ENCODE results near the gene GIPC2. TPM values are rescaled to one million over a fixed set of nuclear protein-coding genes. Genes with fewer than 3 reads are reported as not detected.

GIPC2 gene
- total and polyA plus RNA-seq, 9 of the 15 experiments (the other 6 are each of a cell fraction or from before 2014, with no cell fraction given), result 0.01 to 0.05 (median 0.04) TPM; not detected in 3

DNA sequence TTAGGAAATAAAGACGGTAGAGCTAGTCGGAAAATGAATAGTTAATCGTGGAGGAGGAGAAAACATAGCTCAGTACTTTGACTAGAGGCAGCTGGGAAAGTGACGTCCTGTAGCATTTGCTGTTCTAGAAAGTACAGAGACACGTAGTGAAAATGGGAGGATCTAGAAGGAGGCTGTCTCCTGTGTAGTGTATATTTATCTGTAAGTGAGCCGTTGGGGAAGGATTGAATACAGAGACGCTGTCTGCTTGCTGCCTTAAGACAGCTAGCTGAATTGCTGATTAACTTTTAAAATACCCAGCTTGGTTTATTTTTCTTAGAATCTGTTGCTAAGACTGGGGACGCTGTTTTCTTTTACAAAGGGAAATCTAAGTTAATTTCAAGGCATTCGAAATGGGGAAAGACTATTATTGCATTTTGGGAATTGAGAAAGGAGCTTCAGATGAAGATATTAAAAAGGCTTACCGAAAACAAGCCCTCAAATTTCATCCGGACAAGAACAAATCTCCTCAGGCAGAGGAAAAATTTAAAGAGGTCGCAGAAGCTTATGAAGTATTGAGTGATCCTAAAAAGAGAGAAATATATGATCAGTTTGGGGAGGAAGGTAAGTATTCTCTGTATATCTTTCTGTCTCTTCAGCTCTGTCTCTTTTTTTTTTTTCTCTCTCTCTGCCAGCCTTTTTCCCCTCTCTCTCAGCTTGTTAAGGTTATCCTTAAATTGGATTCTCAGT, 40.9 kb upstream of the GIPC2 start, which contains the start of gene DNAJB4:
TSS of gene DNAJB4 (plus strand) at position 221 of the 729 bp plus-strand sequence. CDS start at position 393, 172 bp downstream.
- H3K79me2 ChIP-seq (ENCODE audit: control insufficient read depth, insufficient read depth, low read length), result peaks cover 76% of the 10 kb centered on the region
- intact Hi-C loops (cut with micrococcal nuclease), result loop anchor here (1.0 to 5.0 kb wide), 5 partner anchors 26 to 324 kb away; partner anchors contain the start of genes FUBP1 and USP33
- FAIRE-seq, result peak; percentile 91
- no peak for TF ChIP-seq PCBP2 (IDR thresholded peaks at IDR 0.05; ENCODE audit: low read depth, low read length, poor library complexity, severe bottlenecking)
- no peak for TF ChIP-seq ETV6 (IDR thresholded peaks at IDR 0.05; ENCODE audit: borderline replicate concordance in 1 of 2, low read depth in 2 of 2, low read length in 1 of 2)
- TF ChIP-seq ETV6 (CRISPR knock-in tag; IDR thresholded peaks at IDR 0.05; ENCODE audit: borderline replicate concordance), result no peak
- TF ChIP-seq ZNF133 (CRISPR knock-in tag; IDR thresholded peaks at IDR 0.05), result no peak
- no peak for TF ChIP-seq ZNF431 (CRISPR knock-in tag; IDR thresholded peaks at IDR 0.05)
- no peak for TF ChIP-seq CBFA2T2 (conservative IDR thresholded peaks at IDR 0.05)
- no peak for TF ChIP-seq PTBP1 (IDR thresholded peaks at IDR 0.05; ENCODE audit: low read depth, low read length)
- TF ChIP-seq POLR2AphosphoS2 (IDR thresholded peaks at IDR 0.05; ENCODE audit: low read length), result no peak
- TF ChIP-seq CXXC5 (CRISPR knock-in tag; IDR thresholded peaks at IDR 0.05), result no peak; the same call in 1 of the 2 replicates
- no peak for TF ChIP-seq ZC3H11A (IDR thresholded peaks at IDR 0.05; ENCODE audit: low read depth, low read length)
- TF ChIP-seq, protein P1, sequence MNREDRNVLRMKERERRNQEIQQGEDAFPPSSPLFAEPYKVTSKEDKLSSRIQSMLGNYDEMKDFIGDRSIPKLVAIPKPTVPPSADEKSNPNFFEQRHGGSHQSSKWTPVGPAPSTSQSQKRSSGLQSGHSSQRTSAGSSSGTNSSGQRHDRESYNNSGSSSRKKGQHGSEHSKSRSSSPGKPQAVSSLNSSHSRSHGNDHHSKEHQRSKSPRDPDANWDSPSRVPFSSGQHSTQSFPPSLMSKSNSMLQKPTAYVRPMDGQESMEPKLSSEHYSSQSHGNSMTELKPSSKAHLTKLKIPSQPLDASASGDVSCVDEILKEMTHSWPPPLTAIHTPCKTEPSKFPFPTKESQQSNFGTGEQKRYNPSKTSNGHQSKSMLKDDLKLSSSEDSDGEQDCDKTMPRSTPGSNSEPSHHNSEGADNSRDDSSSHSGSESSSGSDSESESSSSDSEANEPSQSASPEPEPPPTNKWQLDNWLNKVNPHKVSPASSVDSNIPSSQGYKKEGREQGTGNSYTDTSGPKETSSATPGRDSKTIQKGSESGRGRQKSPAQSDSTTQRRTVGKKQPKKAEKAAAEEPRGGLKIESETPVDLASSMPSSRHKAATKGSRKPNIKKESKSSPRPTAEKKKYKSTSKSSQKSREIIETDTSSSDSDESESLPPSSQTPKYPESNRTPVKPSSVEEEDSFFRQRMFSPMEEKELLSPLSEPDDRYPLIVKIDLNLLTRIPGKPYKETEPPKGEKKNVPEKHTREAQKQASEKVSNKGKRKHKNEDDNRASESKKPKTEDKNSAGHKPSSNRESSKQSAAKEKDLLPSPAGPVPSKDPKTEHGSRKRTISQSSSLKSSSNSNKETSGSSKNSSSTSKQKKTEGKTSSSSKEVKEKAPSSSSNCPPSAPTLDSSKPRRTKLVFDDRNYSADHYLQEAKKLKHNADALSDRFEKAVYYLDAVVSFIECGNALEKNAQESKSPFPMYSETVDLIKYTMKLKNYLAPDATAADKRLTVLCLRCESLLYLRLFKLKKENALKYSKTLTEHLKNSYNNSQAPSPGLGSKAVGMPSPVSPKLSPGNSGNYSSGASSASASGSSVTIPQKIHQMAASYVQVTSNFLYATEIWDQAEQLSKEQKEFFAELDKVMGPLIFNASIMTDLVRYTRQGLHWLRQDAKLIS (CRISPR knock-in tag; IDR thresholded peaks at IDR 0.05), result peak; percentile 6; the same call in 1 of the 2 replicates
- TF ChIP-seq SMC3 (conservative IDR thresholded peaks at IDR 0.05; ENCODE audit: insufficient read depth, low read depth, low read length), result no peak
- no peak for TF ChIP-seq MAZ (CRISPR knock-in tag; conservative IDR thresholded peaks at IDR 0.05 in 1 of 2, IDR thresholded peaks at IDR 0.05 in 1 of 2)
- TF ChIP-seq ZNF717 (CRISPR knock-in tag; IDR thresholded peaks at IDR 0.05), result no peak
- TF ChIP-seq, protein P2, sequence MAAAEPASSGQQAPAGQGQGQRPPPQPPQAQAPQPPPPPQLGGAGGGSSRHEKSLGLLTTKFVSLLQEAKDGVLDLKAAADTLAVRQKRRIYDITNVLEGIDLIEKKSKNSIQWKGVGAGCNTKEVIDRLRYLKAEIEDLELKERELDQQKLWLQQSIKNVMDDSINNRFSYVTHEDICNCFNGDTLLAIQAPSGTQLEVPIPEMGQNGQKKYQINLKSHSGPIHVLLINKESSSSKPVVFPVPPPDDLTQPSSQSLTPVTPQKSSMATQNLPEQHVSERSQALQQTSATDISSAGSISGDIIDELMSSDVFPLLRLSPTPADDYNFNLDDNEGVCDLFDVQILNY (CRISPR knock-in tag; IDR thresholded peaks at IDR 0.05), result no peak
- 0 out of 2 replicates have a peak, but pooled peaks have one; percentile 37 for TF ChIP-seq CC2D1A (IDR thresholded peaks at IDR 0.05)
- peak; percentile 29; the same call in 1 of the 2 replicates for TF ChIP-seq ZNF24 (IDR thresholded peaks at IDR 0.05)
- no peak for TF ChIP-seq COPS2 (conservative IDR thresholded peaks at IDR 0.05)

More for the DNA sequence above, 40.9 kb upstream of the GIPC2 start, which contains the start of gene DNAJB4:
- Histone ChIP-seq H3K9me1 (ENCODE audit: control insufficient read depth, insufficient read depth, low read length) (no peaks in the 10 kb centered on the region), H4K20me1 (replicated peaks; ENCODE audit: control insufficient read depth, insufficient read depth, low read length) (peaks cover 3% of the 10 kb centered on the region; the same call in 1 of the 2 replicates), H3K4me2 (ENCODE audit: insufficient read depth, low read length) (peak within 1 kb of the TSS; percentile 79), H3K36me3 (ENCODE audit: control insufficient read depth, insufficient read depth, low read length) (no peaks in the 10 kb centered on the region; the same call in 2 of the 3 replicates), H3K9ac (ENCODE audit: insufficient read depth in 1 of 2, low read depth in 2 of 2, low read length in 2 of 2) (peak within 1 kb of the TSS; percentile 21 to 88; a peak in 3 of 4 replicates), H3K27ac (ENCODE audit: extremely low read depth, low read depth, low read length) (peak within 1 kb of the TSS; percentile 96), H3K4me1 (replicated peaks in 1 of 2; ENCODE audit: control insufficient read depth in 2 of 2, insufficient read depth in 2 of 2, low read length in 2 of 2) (peaks cover 0 to 5% of the 10 kb centered on the region in 2 experiments; a peak in 3 of 5 replicates), H3K27me3 (ENCODE audit: control insufficient read depth in 2 of 2, insufficient read depth in 2 of 2, low read length in 2 of 2) (no peaks in the 10 kb centered on the region), H2AFZ (ENCODE audit: low read depth, low read length) (peak within 1 kb of the TSS; percentile 85), H3K9me3 (replicated peaks; ENCODE audit: control insufficient read depth, insufficient read depth, low read depth, low read length) (no peaks in the 10 kb centered on the region), H3K4me3 (peak within 1 kb of the TSS; percentile 49)
- peak; percentile 66 to 96 (median 72) for DNase-seq (ENCODE audit: extremely low read depth in 1 of 4, low spot score in 3 of 4)
- 3% methylated on average over 12 of the region's 12 CpGs for WGBS (ENCODE audit: insufficient coverage, low coverage, missing lambda C conversion rate)
- ChIA-PET CTCF (ENCODE audit: low intra/inter-chr PET ratio) (interaction anchor here (0.6 to 0.9 kb wide), 2 partner anchors 15 to 25 kb away, joined by 3 read pairs; no protein-coding TSS in a partner anchor), POLR2A (interaction anchor here (0.6 to 10.5 kb wide), 37 partner anchors 8 to 1106 kb away, joined by 3 to 199 read pairs (median 5); partner anchors contain the start of gene FUBP1)
- ATAC-seq, result peak; percentile 84
- in situ Hi-C loops (cut with MboI), result loop anchor here (10.0 kb wide), 1 partner anchor 110 kb away; no protein-coding TSS in a partner anchor
- BruUV-seq (replicated peaks), result TSS peak; percentile 61

All from K562 (cell line).